Activated gamma-delta T cell treated with anti-CD3 and anti-CD28 coated beads, Interleukin-2, amount 50 U/mL, for 16 hours (primary cell): ENCODE data around the gene MANSC1.
"Not testable (repeated sequence)": the region's sequence is repeated elsewhere in the genome, so short reads cannot be mapped to it uniquely, and the experiment has no call there.

ENCODE experiments used
- DNase-seq: peaks from one replicate; pipeline ENCODE4 v3.0.0-alpha.2; 2020; ENCODE audit warnings: low read depth

MANSC1 gene

GRCh38 chr12:12323591-12323990, 26.5 kb downstream of the MANSC1 start:
- DNase-seq = no peak

- no peak for DNase-seq
Observed at GRCh38 chr12:12323118-12323517, 26.9 kb downstream of the MANSC1 start.

- no peak for DNase-seq
Observed at GRCh38 chr12:12319451-12320183, 30.4 kb downstream of the MANSC1 start.

- no peak for DNase-seq
Observed at GRCh38 chr12:12315838-12316237, 34.2 kb downstream of the MANSC1 start.

GRCh38 chr12:12310695-12311094, 39.3 kb downstream of the MANSC1 start:
- not testable (repeated sequence) for DNase-seq

- DNase-seq = no peak
Observed at GRCh38 chr12:12305568-12306300, 44.3 kb downstream of the MANSC1 start.

GRCh38 chr12:12302976-12303375, 47.1 kb downstream of the MANSC1 start:
- DNase-seq = no peak

- no peak for DNase-seq
Observed at GRCh38 chr12:12301122-12301521, 48.9 kb downstream of the MANSC1 start.

GRCh38 chr12:12297201-12297830, 52.7 kb downstream of the MANSC1 start:
- no peak for DNase-seq

GRCh38 chr12:12294215-12295005, 55.6 kb downstream of the MANSC1 start:
- DNase-seq = no peak

GRCh38 chr12:12290206-12290605, 59.8 kb downstream of the MANSC1 start:
- no peak for DNase-seq

- DNase-seq = no peak
Observed at GRCh38 chr12:12286441-12286840, 63.6 kb downstream of the MANSC1 start.

- DNase-seq = no peak
Observed at GRCh38 chr12:12282761-12283425, 67.1 kb downstream of the MANSC1 start.

- no peak for DNase-seq
Observed at GRCh38 chr12:12282202-12282601, 67.8 kb downstream of the MANSC1 start.

GRCh38 chr12:12281134-12281533, 68.9 kb downstream of the MANSC1 start:
- no peak for DNase-seq

- DNase-seq = no peak
Observed at GRCh38 chr12:12278899-12279298, 71.1 kb downstream of the MANSC1 start.
